ENCODE results near the gene SYT10. TPM values are rescaled to one million over a fixed set of nuclear protein-coding genes. Genes with fewer than 3 reads are reported as not detected.

SYT10 gene, protein sequence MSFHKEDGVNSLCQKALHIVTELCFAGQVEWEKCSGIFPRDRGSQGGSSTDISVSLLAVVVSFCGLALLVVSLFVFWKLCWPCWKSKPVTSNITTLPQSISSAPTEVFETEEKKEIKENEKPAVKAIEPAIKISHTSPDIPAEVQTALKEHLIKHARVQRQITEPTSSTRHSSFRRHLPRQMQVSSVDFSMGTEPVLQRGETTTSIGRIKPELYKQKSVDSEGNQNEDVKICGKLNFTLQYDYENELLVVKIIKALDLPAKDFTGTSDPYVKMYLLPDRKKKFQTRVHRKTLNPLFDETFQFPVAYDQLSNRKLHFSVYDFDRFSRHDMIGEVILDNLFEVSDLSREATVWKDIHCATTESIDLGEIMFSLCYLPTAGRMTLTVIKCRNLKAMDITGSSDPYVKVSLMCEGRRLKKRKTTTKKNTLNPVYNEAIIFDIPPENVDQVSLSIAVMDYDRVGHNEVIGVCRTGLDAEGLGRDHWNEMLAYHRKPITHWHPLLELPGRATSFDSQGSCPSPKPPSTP
- polyA plus RNA-seq (2012; ENCODE audit: missing spikeins) = not detected

DNA sequence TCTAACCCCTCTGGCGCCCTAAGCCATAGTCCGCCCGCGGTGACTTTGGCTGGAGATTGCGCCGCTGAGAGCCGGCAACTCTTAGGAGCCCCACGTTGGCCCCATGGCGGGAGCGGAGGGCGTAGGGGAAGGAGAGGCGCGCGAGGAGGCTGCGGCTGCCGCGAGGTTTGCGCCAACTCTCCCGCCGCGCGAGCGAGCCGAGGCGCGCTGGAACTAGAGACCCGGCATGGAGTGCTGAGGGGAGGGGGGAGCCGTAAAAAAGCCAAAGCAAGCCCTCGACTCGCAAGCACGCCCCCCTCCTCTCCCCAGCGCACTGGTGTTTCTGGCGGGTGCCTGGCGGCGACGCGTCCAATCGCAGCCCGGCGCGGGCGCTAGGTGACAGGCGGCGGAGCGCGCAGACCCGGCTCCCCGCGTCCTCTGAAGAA lies at the start of gene SYT10:
TSS of gene SYT10 (minus strand) at position 233 of the 425 bp plus-strand sequence. CDS start 297 bp downstream, outside the sequence.
- no peak for DNase-seq (ENCODE audit: insufficient read length)
- FAIRE-seq = no peak
- TF ChIP-seq TAF1 (IDR thresholded peaks at IDR 0.05; ENCODE audit: borderline replicate concordance, low read depth, low read length) (no peak), POLR2AphosphoS5 (IDR thresholded peaks at IDR 0.05; ENCODE audit: low read depth, low read length) (no peak), POLR2A (IDR thresholded peaks at IDR 0.05; ENCODE audit: low read depth, low read length) (no peak)

DNA sequence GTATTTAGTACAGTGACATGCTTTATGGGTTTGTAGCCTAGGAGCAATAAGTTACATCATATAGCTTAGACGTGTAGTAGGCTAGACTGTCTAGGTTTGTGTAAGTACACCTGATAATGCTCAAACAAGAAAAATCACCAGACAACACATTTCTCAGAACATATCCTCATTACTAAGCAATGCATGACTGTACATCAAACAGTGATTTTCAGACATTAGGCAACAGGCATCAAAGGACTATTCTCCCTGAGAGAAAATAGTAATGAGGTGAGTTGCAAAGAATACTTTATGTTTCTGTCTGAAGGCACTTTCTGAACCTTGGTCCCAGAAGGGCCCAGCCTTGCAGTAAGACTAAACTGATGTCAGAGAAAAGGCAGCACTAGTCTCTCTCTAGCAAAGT lies 48.4 kb upstream of the SYT10 start:
- no peak for FAIRE-seq

DNA sequence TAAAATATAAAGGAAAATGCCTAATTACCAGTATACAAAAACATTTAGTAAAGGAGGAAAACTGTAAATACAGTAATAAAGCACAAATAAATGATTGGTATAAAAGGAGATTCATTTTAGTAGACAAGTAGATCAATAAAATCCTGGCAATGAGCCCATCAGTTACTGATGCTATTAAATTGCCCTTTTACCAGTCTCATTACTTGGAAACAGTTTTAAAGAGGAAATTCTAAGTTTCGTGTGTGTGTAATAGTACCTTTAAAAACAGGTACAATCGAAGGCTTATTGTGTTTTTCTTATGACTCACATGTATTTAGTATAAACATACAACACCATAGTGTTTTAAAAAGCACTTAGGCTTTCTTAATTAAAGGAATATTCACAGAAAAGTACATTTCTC lies 46.4 kb upstream of the SYT10 start:
- DNase-seq (ENCODE audit: insufficient read length) = no peak
- TF ChIP-seq POLR2A (IDR thresholded peaks at IDR 0.05; ENCODE audit: low read depth, low read length) = no peak
- no peak for TF ChIP-seq POLR2AphosphoS5 (IDR thresholded peaks at IDR 0.05; ENCODE audit: low read depth, low read length)
- TF ChIP-seq TAF1 (IDR thresholded peaks at IDR 0.05; ENCODE audit: borderline replicate concordance, low read depth, low read length) = no peak
- FAIRE-seq = no peak

More for the DNA sequence above, 48.4 kb upstream of the SYT10 start:
- no peak for DNase-seq (ENCODE audit: insufficient read length)
- no peak for TF ChIP-seq TAF1 (IDR thresholded peaks at IDR 0.05; ENCODE audit: borderline replicate concordance, low read depth, low read length)
- TF ChIP-seq POLR2AphosphoS5 (IDR thresholded peaks at IDR 0.05; ENCODE audit: low read depth, low read length) = no peak
- no peak for TF ChIP-seq POLR2A (IDR thresholded peaks at IDR 0.05; ENCODE audit: low read depth, low read length)

DNA sequence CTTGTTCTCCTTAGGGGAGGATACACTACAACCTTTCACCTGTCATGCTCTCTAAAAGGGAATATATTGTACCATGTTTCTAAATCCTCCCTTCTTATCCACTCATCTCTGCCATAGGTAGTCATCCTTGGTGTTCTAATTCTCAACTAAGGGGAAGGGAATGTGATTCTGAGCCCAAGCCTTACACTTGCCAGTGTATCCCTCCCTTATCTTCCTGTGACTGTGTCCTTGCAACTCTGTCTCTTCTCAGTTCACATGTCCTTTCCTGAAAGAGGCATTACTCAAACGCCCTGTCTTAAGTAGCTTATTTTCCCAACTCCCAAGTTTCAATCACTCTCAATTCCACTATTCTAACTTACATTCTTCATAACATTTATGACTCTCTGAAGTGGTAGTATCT lies 44.5 kb upstream of the SYT10 start:
- no peak for FAIRE-seq
- TF ChIP-seq TAF1 (IDR thresholded peaks at IDR 0.05; ENCODE audit: borderline replicate concordance, low read depth, low read length) (no peak), POLR2A (IDR thresholded peaks at IDR 0.05; ENCODE audit: low read depth, low read length) (no peak), POLR2AphosphoS5 (IDR thresholded peaks at IDR 0.05; ENCODE audit: low read depth, low read length) (no peak)
- DNase-seq (ENCODE audit: insufficient read length) = no peak

DNA sequence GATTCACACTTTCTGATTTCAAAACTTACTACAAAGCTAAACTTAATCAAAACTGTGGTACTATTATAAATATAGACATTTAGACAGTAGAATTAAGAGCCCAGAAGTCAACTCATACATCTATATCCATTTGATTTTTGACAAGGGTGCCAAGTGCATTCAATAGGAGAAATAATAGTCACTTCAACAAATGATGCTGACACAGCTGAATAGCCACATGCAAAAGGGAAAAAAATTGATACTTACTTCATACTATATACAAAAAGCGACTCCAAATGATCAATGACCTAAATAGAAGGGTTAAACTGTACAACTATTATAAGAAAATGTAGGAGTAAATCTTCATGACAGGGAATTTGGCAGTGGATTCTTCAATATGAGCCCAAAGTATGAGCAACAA lies 40.7 kb upstream of the SYT10 start:
- no peak for FAIRE-seq
- DNase-seq (ENCODE audit: insufficient read length) = no peak
- TF ChIP-seq POLR2AphosphoS5 (IDR thresholded peaks at IDR 0.05; ENCODE audit: low read depth, low read length) = no peak
- TF ChIP-seq TAF1 (IDR thresholded peaks at IDR 0.05; ENCODE audit: borderline replicate concordance, low read depth, low read length) = no peak
- no peak for TF ChIP-seq POLR2A (IDR thresholded peaks at IDR 0.05; ENCODE audit: low read depth, low read length)

DNA sequence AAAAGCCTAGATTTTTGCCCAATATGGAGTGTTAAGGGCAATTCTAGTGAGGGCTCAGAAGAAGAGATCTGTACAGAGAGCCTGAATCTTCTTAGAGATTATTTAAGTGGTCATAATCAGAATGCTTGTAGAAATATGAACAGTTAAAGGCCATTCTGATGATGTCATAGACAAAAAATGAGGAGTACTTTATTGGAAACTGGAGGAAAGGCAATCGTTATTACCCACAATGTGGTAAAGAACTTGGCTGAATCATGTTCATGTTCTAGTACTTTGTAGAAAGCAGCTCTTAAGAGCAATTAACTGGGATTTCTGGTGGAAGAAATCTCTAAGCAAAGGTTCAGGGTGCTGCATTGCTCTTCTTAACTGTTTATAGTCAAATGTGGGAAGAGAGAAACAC lies 36.4 kb upstream of the SYT10 start:
- FAIRE-seq (no peak), DNase-seq (ENCODE audit: insufficient read length) (no peak)
- TF ChIP-seq POLR2AphosphoS5 (IDR thresholded peaks at IDR 0.05; ENCODE audit: low read depth, low read length) = no peak
- TF ChIP-seq TAF1 (IDR thresholded peaks at IDR 0.05; ENCODE audit: borderline replicate concordance, low read depth, low read length) = no peak
- TF ChIP-seq POLR2A (IDR thresholded peaks at IDR 0.05; ENCODE audit: low read depth, low read length) = no peak

DNA sequence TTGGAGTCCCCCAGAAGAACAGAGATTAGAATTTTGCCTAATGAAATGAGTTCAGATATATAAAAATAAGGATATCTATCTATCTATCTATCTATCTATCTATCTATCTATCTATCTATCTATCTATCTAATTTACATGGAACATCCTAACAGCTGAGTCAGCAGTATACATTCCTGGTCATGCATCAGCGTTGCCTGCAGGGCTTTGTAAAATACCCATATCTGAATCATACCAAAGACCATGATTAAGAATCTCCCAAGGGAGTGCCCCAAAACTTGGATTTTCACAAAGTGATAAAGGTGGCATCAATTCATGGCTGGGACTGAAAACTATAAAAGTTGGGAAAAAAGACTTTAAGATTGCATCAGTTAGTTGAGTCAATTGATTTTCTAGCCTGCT lies 32.7 kb upstream of the SYT10 start:
- TF ChIP-seq TAF1 (IDR thresholded peaks at IDR 0.05; ENCODE audit: borderline replicate concordance, low read depth, low read length) (no peak), POLR2A (IDR thresholded peaks at IDR 0.05; ENCODE audit: low read depth, low read length) (no peak), POLR2AphosphoS5 (IDR thresholded peaks at IDR 0.05; ENCODE audit: low read depth, low read length) (no peak)
- FAIRE-seq (no peak), DNase-seq (ENCODE audit: insufficient read length) (no peak)

DNA sequence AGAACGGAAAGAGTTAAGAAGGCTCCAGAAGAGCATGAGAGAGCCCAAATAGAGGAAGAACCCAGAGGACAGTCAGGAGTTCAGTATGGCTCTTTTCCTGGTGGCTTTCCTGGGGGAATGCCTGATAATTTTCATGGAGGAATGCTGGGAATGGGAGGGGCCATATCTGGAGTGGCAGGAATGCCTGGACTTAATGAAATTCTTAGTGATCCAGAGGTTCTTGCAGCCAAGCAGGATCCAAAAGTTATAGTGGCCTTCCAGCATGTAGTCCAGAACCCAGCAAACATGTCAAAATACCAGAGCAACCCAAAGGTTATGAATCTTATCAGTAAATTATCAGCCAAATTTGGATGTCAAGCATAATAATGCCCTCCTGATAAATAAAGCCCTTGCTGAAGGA lies 15.5 kb upstream of the SYT10 start:
- no peak for FAIRE-seq
- no peak for TF ChIP-seq TAF1 (IDR thresholded peaks at IDR 0.05; ENCODE audit: borderline replicate concordance, low read depth, low read length)
- TF ChIP-seq POLR2A (IDR thresholded peaks at IDR 0.05; ENCODE audit: low read depth, low read length) = no peak
- no peak for TF ChIP-seq POLR2AphosphoS5 (IDR thresholded peaks at IDR 0.05; ENCODE audit: low read depth, low read length)
- no peak for DNase-seq (ENCODE audit: insufficient read length)

DNA sequence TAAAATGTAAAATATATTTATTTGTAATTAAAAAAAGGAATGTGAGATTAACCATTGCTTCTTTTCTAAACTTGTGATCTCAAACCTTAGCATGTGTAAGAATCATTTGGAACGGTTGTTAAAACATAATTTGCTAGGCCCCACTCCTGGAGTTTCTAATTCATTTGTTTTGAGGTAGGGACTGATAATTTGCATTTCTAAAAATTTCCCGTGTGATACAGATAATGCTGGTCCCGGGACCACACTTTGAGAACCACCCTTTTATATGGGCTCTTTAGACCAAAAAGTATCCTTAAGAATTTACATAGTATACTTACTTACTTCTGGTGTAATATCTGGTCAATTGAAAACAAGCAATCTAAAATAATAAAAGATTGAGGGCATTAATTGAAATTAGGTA lies 10.9 kb upstream of the SYT10 start:
- TF ChIP-seq POLR2A (IDR thresholded peaks at IDR 0.05; ENCODE audit: low read depth, low read length) (no peak), TAF1 (IDR thresholded peaks at IDR 0.05; ENCODE audit: borderline replicate concordance, low read depth, low read length) (no peak), POLR2AphosphoS5 (IDR thresholded peaks at IDR 0.05; ENCODE audit: low read depth, low read length) (no peak)
- DNase-seq (ENCODE audit: insufficient read length) = no peak
- no peak for FAIRE-seq

DNA sequence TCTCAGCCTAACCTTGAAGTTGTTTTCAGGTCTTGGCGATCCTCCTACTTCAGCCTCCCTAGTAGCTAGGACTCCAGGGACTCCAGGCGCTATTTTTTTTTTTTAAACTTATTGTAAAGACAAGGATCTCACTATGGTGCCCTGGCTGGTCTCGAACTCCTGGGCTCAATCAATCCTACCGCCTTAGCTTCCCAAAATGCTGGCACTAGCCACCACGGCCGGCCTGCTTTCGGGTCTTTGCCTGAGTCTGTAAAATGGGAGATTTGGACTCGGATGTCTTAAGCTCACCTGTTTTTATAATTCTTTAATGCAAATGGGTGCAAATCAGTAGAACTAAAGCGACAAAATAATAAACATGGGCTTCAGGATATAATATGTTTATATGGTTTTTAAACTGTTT lies 858 bp upstream of the SYT10 start:
- no peak for TF ChIP-seq POLR2A (IDR thresholded peaks at IDR 0.05; ENCODE audit: low read depth, low read length)
- no peak for TF ChIP-seq TAF1 (IDR thresholded peaks at IDR 0.05; ENCODE audit: borderline replicate concordance, low read depth, low read length)
- TF ChIP-seq POLR2AphosphoS5 (IDR thresholded peaks at IDR 0.05; ENCODE audit: low read depth, low read length) = no peak
- no peak for DNase-seq (ENCODE audit: insufficient read length)
- FAIRE-seq = no peak

DNA sequence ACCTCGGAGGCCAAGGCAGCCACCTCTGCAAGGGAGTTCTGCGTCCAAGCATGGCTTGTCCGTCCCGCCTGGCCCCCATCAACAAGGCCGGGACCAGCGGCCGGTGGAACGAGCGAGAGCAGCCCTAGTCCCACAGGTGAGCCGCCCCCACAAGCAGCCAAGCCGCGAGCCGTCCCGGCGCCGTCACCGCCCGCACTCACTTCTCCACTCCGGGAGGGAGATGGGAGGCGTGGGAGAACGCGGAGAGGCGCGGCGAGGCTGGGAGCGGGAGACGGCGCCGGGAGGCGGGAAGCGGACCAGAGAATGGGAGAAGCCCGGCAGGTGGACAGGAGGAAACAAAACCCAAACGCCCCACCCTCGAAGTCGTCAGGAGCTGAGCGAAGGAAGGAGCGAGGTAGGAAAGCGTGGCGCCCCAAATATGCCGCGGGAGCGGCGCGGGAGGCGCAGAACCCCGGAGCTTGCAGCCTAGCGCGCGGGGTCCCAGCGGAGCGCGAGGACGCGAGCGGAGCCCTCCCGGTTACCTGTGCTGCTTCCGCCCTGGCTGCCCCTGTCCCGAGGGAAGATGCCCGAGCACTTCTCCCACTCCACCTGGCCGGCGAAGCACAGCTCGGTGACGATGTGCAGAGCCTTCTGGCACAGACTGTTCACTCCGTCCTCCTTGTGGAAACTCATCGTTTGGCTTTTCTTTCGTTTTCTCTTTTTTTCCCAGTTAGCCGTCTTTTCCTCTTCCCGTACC lies 600 bp downstream of the SYT10 start:
- DNase-seq (ENCODE audit: insufficient read length) (peak; percentile 12), FAIRE-seq (no peak)
- TF ChIP-seq TAF1 (IDR thresholded peaks at IDR 0.05; ENCODE audit: borderline replicate concordance, low read depth, low read length) (no peak), POLR2A (IDR thresholded peaks at IDR 0.05; ENCODE audit: low read depth, low read length) (no peak), POLR2AphosphoS5 (IDR thresholded peaks at IDR 0.05; ENCODE audit: low read depth, low read length) (no peak)
